Fibroblast of mammary gland (primary cell): ENCODE data around the gene TARBP1.

Source experiments
- DNase-seq: peaks from one replicate; pipeline ENCODE4 v3.0.0-alpha.2; 2010; ENCODE audit warnings: low read depth
- H3K4me3 ChIP-seq: 2 replicates; pipeline ENCODE4 v1.5.1; 2011; ENCODE audit warnings: low read depth, mild to moderate bottlenecking, low read length, moderate library complexity; ENCODE audit not compliant: control insufficient read depth
- TF ChIP-seq, protein P1 (sequence below): conservative IDR thresholded peaks from 2 replicates; pipeline ENCODE4 v1.5.1; 2011; ENCODE audit warnings: low read depth, low read length, inconsistent platforms; ENCODE audit not compliant: control insufficient read depth, insufficient read depth

Gene TARBP1

DNA sequence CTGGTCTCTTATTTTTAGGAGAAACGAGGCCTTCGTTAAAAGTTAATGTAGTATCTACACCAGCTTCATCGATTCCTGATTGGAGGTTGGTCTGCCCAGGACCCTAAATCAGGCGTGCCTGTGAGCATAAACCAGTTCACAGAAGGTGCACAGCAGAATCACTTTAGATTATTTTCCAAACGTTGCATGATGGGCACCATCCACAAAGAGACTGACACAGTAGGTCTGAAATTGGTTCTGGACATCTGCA is 256 bp upstream of the TARBP1 start:
- no peak for DNase-seq
- H3K4me3 ChIP-seq = peak overlapping the region; percentile 63

DNA sequence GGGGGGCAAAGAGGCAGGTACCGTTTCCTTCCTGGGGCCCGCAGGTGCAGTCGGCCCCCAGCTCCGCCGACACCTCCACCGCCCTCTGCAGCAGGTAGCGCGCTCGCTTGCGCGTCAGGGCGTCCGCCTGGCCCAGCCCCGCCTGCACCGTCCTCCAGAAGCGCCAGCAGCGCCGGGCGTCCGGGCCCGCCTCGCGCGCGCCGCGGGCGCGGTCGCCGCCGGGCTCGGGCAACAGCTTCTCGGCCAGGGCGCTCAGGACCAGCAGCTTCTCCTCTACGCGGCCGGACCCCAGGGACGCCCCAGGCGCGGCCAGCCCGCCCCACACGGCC is 863 bp downstream of the TARBP1 start:
- peak; percentile 26 for DNase-seq
- TF ChIP-seq, protein P1, sequence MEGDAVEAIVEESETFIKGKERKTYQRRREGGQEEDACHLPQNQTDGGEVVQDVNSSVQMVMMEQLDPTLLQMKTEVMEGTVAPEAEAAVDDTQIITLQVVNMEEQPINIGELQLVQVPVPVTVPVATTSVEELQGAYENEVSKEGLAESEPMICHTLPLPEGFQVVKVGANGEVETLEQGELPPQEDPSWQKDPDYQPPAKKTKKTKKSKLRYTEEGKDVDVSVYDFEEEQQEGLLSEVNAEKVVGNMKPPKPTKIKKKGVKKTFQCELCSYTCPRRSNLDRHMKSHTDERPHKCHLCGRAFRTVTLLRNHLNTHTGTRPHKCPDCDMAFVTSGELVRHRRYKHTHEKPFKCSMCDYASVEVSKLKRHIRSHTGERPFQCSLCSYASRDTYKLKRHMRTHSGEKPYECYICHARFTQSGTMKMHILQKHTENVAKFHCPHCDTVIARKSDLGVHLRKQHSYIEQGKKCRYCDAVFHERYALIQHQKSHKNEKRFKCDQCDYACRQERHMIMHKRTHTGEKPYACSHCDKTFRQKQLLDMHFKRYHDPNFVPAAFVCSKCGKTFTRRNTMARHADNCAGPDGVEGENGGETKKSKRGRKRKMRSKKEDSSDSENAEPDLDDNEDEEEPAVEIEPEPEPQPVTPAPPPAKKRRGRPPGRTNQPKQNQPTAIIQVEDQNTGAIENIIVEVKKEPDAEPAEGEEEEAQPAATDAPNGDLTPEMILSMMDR = no peak

More for the DNA sequence above, 256 bp upstream of the TARBP1 start:
- TF ChIP-seq, protein P1 = no peak

DNA sequence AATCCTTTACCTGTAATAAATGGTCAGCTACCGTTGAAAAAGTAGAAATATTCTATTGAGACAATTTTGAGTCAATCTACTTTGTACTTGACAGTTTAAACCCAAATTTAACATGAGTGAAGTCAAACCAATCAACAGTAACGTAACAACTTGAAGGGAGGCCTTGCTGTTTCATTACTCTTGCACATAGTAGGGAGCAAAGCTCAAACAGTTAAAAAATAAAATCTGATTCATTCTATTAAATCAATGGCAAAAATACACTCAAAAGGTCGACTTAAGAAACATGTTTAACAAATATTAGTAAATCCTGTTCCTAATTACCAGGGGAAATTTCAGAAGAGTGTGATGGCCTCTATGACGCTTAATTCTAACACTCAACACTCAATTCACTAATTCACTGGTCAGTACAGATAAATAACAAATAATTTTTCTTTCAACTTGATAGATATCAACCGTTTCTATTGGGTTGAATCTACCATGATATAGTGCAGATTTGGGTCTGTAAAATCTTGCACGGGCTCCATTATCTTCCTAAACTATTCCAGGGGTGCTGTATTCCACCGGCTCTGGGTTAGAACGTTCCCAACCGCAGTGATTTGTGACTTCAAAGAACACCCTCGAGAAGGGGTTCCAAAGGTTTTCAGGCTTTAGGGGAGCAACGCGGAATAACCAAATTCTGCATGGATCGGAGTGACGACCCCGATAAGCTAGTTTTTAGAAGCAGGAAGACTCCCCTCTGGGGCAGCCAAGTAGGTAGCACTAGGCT is 1.4 kb downstream of the TARBP1 start:
- TF ChIP-seq, protein P1 = no peak
- H3K4me3 ChIP-seq = peak overlapping the region; percentile 63
- no peak for DNase-seq

More for the DNA sequence above, 863 bp downstream of the TARBP1 start:
- peak overlapping the region; percentile 63 for H3K4me3 ChIP-seq

DNA sequence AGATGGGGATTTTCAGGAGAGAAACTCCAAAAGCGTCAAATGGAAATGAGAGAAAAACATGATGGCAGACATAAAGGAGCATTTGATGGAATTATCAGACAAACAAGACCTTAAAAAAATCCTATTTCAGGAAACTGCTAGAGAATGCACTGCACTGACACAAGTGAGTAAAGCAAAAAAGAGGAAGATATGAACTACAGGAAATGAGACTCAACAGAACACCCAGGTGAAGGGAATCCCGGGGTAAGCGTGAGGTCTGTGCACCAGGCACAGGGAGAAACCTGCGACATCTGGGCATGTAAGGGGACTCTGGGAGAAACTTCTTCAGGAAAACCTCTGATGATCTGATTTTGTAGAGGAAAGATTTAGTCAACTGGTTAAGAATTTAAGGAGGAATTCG is 2.8 kb downstream of the TARBP1 start:
- no peak overlapping the region for H3K4me3 ChIP-seq
- DNase-seq = no peak
- TF ChIP-seq, protein P1 = no peak

DNA sequence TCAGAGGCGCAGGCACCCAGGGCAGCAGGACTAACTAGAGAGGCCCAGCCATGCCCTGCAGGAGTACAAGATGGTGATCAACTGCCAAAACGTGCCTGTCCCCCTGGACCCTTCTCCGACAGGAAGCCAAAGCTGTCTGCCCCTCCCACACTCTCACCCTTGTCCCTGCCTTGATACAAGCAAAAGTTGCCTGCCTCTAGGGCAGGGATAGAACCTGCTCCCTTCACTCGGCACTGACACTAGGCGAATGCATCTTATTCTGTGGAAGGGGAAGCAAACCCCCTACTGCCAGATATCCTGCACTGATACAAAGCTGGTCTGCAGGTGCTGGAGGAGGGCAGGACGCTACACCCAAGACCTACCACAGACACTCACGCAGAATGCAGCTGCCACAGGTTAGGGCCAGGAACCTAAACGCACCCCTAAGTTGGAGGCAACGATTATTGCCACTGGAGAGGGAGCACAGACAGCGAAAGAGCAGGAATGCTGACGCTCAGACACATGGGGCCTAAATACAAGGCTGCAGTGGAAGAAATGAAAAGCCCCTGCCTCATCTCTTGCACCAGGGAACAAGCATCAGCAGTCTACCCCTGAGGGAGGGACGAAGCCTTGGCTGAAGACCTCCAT is 3.7 kb downstream of the TARBP1 start:
- no peak for DNase-seq
- TF ChIP-seq, protein P1 = no peak
- H3K4me3 ChIP-seq = no peak overlapping the region

DNA sequence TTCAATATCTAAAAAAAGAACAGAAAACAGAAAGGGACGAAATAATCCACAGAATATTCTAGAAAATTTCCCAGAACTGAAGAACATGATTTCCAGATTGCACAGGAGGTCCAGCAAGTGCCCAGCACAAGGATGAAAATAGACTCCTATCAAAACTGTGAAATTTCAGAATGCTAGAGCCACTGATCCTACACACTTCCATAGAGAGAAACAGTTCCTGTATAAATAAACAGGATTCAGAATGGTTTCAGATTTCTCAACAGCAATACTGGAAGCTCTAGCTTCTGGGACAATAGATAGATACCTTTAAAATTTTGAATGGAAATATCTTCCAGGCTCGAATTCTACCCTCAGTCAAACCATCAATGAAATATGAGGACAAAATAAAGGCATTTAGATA is 4.6 kb downstream of the TARBP1 start:
- TF ChIP-seq, protein P1 = no peak
- no peak for DNase-seq

More for the DNA sequence above, 4.6 kb downstream of the TARBP1 start:
- no peak overlapping the region for H3K4me3 ChIP-seq
